DMS 273 (cell line): Measurements from ENCODE around the gene DDX56.
A peak's percentile ranks its signal among the peaks of the same experiment; 100 is the strongest.
"Not testable (repeated sequence)": the region's sequence is repeated elsewhere in the genome, so short reads cannot be mapped to it uniquely, and the experiment has no call there.

ENCODE experiments used
- DNase-seq: peaks from one replicate; lab custom pipeline; 2025; ENCODE audit not compliant: unreplicated experiment; lab: John Stamatoyannopoulos, UW

The DDX56 gene

DNA sequence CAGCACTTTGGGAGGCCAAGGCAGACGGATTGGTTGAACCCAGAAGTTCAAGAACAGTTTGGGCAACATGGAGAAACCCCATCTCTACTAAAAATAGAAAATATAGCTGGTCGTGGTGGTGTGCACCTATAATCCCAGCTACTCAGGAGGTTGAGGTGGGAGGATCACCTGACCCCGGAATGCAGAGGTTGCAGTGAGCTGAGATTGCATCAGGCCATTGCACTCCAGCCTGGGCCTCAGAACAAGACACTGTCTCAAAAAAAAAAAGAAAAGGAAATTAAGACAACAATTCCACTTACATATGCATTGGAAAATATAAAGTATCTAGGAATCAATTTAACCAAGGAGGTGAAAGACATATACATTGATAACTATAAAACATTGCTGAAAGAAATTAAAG is 25.5 kb upstream of the DDX56 start:
- DNase-seq: no peak

DNA sequence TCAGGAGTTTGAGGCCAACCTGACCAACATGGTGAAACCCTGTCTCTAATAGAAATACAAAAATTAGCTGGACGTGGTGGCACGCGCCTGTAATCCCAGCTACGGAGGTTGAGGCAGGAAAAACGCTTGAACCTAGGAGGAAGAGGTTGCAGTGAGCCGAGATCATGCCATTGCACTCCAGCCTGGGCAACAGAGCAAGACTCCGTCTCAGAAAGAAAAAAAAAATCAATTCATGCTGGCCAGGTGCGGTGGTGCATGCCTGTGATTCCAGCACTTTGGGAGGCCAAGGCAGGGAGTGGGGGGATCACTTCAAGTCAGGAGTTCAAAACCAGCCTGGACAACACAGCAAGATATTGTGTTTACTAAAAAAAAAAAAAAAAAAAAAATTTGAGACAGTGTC is 23.5 kb upstream of the DDX56 start:
- DNase-seq: not testable (repeated sequence)

DNA sequence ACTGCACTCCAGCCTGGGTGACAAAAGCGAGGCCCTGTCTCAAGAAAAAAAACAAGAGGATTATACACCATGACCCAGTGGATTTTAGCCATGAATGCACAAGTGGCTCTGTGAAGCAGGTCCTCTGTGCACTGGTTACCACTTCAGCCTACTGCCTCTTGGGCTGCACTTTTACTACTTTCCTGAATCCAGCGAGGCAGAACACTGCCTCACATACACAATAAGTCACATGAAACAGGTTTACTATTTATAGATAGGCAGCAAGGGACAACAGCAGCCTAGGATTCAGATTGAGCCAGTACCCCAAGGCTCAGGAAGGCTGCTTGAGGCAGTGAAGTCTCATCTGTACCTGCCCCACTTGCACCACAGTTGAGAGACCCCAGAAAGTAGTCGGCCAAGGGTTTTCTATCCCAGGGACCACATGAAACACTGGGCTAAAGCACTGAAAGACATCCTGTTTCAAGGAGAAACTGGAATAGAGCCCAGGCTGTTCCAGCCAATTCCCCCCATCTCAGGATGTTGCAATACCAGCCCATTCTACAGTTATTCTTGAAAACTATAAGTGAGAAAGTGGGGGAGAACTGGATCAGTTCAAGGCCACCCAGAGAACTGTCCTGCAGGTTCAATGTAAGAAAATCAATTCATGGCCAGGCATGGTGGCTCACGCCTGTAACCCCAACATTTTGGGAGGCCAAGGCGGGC is 22.4 kb upstream of the DDX56 start:
- no peak for DNase-seq

- no peak for DNase-seq
Measured at GRCh38 chr7:44590910-44591309, 17.2 kb upstream of the DDX56 start.

DNA sequence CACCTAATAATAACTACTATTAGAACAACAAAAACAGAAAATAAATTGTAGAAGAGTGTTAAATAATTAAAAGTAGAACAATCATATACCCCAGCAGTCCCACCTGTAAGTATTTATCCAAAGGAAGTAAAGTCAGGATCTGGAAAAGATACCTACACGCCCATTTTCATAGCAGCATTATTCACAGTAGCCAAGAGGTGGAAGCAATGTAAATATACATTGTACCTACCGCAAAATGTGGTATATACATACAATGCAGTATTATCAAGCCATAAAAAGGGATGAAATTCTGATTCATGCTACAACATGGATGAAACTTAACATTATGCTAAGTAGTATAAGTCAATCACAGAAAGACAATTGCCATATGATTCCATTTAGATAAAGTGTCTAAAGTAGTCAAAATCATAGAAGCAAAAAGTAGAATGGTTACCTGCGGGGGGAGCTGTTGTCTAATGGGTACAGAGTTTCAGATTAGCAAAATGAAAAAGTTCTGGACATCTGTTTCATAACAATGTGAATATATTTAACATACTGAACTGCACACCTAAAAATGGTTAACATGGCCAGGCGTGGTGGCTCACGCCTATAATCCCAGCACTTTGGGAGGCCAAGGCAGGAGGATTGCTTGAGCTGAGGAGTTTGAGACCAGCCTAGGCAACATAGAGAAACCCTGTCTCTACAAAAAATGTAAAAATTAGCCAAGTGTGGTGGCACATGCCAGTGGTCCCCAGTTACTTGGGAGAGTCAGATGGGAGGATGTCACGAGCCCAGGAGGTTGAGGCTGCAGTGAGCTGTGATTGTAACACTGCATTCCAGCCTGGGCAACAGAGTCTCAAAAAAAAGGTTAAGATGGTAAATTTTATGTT is 14.4 kb upstream of the DDX56 start:
- peak; percentile 85 for DNase-seq

DNA sequence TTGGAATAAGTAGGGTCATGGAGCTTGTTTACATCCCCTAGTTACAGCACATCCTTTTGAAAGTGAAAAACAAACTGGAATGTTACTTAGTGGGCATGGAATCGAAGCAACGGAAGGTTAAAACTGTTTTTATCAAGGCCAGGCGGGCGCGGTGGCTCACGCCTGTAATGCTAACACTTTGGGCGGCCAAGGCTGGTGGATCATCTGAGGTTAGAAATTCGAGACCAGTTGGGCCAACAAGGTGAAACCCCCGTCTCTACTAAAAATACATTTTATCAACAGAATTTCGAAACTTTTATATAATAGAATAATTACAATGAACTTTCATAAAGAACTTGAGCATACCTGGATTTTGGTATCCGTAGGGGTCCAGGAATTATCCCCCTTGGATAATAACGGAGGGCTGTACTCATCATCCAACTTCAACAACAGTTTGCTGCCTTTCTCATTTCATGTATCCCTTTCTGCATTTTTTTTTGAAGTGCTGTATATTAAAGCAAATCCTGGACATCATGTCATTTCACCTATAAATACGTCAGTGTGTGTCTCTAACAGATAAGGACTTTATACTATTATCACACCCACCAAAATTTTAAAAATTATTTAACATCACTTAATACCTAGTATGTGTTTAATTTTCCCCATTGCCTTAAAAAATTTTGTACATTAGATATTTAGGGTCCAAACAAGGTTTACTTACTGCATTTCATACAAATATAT is 9.6 kb upstream of the DDX56 start:
- no peak for DNase-seq

DNA sequence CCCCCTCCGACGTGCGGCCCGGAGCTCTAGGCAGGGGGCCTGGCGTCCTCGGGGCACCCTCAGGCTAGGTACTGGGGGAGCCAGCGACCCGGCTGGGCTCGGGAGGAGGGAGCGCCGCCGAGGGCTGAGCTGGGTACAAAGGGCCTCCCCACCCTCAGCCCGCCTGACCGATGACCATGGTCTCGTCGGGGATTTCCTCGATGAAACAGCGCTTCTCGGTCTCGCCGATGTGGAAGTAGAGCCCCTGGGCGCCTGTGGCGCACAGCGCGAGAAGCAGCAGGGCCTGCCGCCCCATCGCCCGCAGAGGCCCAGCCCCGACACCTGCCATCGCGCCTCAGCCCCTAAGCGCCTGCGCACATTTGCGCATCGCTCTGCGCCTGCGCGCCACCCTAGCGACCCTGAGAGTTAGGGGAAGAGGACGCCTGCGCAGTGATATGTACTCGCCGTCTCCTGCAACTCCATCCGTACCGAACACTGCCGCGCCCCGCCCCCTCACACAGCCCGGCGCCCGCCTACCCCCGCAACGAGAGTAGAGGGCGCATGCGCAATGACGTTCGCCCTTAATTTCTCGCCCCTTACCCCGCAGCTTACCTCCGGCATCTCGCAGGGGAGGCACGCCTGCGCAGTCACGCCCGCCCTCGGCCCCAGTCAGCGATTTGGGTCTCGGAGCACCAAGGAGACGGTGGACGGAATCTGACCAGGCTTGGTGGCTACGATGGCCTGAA is 8.3 kb upstream of the DDX56 start, which contains the start of gene TMED4:
TSS of gene TMED4 (minus strand) at position 353 of the 725 bp plus-strand sequence. CDS start at position 328, 25 bp downstream.
- peak; percentile 100 for DNase-seq

DNA sequence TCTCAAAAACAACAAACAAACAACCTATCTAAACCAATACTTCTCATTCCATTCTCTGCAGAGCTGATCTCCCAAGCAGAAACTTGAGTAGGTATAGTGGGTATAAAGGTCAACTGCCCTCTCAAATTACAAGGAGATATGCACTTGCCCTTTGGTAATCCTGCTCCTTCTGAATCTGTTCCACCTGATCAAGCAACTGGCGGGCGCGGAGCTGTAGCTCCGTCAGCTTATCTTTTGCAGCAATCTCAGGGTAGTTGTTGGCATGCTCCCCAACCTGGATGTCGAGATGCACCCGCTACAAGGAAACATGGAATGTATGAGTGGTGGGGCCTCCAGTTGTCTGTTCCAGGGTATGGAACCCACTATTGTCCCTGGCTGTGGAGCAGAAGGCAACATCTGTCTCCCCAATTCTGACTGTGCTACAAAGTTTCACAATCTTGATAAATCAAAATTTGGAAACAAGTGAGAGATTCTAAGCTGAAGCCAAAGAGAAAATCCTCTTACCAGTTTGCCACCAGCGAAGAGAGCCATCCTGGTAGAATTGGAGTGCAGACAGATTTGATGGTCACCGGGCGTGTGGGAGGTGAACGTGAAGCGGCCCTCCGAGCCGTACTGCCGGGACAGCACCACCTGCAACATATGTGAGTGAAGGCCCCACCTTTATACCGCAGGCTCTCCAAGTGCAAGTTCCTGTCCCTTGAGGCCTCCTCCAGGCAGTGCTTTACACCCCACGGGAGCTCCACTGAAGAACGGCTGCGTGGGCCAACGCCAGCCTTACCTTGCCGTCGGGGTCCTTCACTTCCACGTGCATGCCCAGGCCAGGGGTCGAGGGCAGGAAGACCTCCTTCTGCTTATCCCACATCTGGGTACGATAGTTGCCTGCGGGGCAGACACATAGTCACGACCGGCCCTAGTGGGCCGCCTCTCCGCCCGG is 7.5 kb upstream of the DDX56 start:
- DNase-seq: peak; percentile 70

DNA sequence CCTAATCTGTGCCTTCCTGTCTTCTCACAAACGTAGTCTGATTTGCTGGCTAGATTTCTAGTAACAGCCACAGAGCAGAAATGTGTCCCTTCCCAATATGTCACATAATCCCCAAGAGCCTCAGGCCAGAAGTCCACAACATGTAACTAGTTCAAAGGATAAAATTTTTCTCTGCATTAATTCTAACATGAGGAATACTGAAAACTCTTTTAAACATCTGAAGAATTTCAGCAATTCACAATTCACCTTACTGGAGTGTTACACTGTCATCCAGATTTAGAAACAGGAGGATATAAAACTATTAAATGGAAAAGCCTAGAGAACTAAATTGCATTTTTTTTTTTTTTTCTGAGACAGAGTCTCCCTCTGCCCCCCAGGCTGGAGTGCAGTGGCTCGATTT is 2.5 kb upstream of the DDX56 start:
- DNase-seq: no peak

- no peak for DNase-seq
Measured at GRCh38 chr7:44575054-44575453, 1.3 kb upstream of the DDX56 start.

DNA sequence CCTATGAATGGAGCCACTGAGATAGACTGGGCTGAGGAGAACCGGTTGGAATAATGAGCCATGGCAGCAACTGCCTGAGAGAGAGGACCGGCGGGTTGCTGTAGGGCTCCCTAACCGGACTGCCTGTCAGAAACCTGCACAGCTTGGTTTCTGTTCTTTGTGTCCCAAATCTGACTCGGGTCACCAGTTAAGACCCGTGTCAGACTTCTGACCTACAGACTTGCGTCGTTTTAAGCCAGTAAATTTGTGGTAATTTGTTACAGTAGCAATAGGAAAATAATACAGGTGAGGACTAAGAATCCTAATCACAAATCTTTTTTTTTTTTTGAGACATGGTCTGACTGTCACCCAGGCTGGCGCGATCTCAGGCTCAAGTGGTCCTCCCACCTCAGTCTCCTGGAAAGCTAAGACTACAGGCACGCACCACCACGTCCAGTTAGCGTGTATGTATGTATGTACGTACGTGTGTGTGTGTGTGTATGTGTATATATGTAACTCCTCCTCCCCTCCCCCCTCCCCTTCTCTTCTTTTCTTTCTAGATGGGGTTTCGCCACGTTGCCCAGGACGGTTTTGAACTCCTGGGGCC is 672 bp upstream of the DDX56 start:
- no peak for DNase-seq

DNA sequence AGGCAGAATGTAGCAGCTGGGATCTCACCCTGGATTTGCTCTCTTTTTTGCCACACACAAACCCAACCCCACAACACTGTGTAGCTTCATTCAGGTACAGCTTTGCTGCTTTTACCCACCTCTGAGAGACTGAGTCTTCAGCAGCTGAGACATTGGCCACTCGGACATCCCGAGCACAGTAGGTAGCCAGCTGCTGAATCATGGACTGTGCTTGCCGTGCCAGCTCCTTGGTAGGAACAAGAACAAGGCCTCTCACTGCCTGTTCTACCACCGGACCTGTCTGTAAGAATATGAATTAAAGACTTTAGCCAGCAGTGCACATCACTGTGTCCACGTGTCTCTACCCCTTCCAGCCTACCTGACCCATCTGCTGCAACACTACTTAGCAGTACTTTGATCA is 937 bp downstream of the DDX56 start:
- no peak for DNase-seq

DNA sequence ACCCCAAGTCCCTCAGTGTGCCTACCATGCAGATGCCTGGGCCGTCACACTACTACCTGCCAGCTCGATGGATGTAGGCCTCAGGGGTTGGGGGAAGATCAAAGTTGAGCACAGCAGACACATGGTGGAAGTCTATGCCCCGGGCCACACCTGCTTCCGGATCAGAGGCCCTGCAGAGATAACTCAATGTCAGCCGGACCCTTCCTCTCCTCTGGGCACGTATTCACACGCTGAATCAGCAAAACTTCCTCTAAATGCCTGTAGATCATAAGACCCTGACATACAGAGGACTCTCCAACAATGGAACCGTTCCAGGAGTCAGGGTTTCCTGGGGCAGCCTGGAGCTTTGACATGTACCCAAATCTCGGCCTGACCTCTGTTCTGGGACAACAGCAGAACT is 3.7 kb downstream of the DDX56 start:
- no peak for DNase-seq

GRCh38 chr7:44568771-44569560 is 4.7 kb downstream of the DDX56 start:
- DNase-seq: no peak

DNA sequence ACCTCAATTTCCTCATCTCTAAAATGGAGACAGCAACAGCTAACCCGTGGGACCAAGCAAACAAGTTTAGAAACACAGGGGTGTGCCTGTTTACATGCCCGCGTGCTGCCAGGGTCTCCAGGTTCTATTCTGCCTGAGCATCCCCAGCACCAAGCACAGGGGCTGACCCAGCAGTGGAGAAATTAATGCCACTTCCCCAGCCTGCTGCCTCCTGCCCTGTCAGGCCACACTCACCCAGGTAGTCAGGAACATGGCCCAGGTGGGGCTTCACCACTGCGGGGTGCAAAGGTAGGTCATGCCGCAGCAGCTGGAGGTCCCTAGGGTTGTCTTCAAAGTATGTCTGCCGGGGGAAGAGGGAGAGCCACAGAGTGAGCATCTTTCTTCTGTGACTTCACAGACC is 5.8 kb downstream of the DDX56 start:
- DNase-seq: no peak

GRCh38 chr7:44566680-44567079 is 7.0 kb downstream of the DDX56 start:
- DNase-seq: no peak

- peak; percentile 82 for DNase-seq
Measured at GRCh38 chr7:44565795-44566559, 7.7 kb downstream of the DDX56 start.
